GM19099 (cell line): ENCODE results near the gene PSMA5.

ENCODE experiments used
- POLR2A ChIP-seq: IDR thresholded peaks from 3 replicates; pipeline ENCODE4 v1.6.1; 2011; ENCODE audit warnings: low read depth; ENCODE audit not compliant: insufficient read length; ENCODE audit errors: extremely low read depth

PSMA5 gene

DNA sequence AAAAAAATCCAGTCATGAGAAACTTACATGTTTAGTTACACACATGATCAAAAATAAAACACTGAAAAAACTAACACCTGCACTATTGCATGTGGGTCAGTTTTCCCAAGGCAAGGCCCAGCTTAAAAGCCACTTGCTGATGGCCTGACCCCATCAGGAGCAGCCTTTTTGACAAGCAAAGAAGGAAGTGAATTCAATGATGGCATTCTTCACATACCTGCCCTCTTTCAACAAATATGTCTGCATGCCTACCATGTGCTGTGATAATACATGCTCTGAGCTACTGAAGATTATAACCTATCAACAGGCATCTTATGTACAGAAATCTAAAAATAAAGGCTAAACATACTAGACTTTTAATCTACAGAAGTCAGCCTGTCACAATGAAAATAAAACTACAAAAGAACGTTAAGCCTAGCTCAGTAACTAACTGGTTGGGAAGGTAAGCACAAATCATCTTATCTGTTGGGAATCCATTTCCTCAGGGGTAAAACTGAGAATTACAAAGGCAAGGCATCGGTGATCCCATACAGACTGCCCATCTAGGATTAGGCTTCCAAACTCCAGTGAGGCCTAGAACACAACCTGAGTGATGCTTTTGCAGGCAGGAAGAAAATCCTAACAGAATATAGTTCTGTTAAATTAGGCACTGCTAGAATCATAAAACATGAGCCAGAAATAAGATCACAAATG is 43.0 kb downstream of the PSMA5 start:
- no peak for TF ChIP-seq POLR2A

DNA sequence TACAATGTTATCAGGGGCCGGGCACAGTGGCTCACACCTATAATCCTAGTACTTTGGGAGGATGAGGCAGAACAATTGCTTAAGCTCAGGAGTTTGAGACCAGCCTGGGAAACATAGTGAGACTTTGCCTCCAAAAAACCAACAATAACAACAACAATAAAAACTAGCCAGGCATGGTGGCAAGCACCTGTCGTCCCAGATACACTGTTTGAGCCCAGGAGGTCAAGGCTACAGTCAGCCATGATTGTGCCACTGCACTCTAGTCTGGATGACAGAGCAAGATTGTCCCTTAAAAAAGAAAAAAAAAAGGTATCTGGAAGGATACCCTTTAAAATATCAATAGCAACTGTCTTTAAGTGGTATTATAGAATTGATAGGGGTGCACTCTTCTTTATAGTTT is 44.7 kb downstream of the PSMA5 start:
- TF ChIP-seq POLR2A: no peak

DNA sequence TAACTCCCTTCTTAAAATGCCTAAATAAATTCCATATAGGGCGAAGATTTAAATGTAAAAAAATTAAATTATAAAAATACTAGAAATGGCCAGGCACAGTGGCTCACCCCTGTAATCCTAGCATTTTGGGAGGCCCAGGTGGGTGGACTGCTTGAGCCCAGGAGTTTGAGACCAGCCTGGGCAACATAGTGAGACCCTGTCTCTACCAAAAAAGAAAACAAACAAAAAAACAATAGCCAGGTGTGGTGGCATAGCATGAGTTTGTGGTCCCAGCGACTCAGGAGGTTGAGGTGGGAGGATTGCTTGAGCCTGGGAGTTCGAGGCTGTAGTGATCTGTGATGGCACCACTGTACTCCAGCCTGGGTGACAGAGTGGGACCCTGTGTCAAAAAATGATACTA is 46.3 kb downstream of the PSMA5 start:
- no peak for TF ChIP-seq POLR2A

DNA sequence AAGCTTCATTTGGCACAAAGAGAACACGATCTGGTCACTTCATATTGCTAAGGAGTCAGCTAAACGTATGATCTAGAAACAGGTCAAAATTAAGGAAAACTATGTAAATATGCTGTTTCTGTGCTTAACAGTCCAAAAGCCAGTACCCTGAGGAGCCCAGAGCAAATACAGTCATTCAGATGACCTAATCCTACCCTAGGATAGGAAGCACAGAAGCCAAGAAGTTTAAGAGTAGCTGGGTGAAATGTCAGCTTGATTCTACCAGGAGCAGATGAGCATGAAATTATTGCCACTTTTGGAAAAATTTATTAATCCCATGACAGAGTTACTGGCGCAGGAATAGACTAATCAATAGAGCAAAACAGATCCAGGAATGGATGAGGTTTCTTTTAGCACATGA is 46.8 kb downstream of the PSMA5 start:
- no peak for TF ChIP-seq POLR2A

GRCh38 chr1:109377698-109378097 is 48.5 kb downstream of the PSMA5 start:
- no peak for TF ChIP-seq POLR2A

DNA sequence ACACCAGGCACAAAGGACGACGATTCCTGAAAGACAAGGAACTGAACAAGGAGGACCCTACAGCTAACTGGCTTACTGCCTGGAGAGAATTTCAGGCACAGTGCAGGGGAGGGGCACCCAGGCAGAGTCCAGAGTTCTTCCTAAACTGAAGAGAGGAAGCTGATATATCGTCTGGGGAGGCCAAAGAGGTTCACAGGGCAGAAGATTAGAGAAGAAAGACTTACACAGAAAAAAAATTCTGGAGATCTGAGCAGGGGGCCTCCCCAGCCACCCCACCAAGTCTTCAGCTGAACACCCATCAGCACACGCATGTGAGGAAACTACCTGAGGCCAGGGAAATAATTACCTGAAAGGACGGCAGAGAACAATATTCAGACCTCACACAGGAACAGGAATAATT is 53.1 kb downstream of the PSMA5 start:
- TF ChIP-seq POLR2A: no peak

DNA sequence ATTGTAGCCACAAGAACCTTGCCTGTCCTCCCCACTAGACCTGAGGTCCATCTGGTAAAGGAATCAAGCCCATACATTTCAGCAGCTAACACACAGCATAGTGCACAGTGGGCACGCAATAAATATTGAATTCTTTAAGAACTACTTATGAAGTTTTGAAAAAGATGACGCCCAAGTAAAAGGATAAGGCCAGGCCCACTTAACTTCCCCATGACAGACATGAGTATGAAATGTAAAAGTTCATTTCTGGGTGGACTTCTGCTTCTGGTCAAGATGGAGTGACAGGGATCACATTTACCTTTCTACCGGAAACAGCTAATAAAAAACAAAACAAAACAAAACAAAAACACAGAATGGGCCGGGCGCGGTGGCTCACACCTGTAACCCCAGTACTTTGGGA is 54.0 kb downstream of the PSMA5 start:
- no peak for TF ChIP-seq POLR2A

- TF ChIP-seq POLR2A: no peak
Measured at GRCh38 chr1:109371341-109371739, 54.9 kb downstream of the PSMA5 start.

GRCh38 chr1:109370712-109371340 is 55.4 kb downstream of the PSMA5 start:
- TF ChIP-seq POLR2A: no peak

DNA sequence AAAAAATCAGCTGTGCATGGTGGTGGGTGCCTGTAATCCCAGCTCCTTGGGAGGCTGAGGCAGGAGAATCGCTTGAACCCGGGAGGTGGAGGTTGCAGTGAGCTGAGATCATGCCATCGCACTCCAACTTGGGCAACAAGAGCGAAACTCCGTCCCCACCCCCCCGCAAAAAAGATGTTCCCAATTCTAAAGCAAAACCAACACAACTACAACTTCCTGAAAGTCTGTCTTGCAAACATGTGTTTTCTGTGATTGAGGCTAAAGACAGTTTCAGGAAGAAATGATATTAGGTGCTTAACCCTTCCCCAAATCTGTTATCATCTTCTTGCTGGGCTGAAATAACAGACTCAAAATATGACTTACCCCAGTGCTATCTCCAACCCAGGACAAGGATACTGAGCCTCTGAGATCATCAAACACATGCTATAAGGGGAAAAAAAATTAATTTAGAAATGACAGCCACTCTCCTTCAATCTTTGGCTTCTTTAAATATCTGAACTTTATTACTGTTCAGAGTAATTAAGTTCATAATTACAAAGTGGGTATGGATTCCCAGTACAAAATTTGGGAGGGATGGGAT is 57.0 kb downstream of the PSMA5 start:
- TF ChIP-seq POLR2A: no peak

GRCh38 chr1:109368464-109368863 is 57.8 kb downstream of the PSMA5 start:
- no peak for TF ChIP-seq POLR2A

- TF ChIP-seq POLR2A: no peak
Measured at GRCh38 chr1:109367626-109368025, 58.6 kb downstream of the PSMA5 start.

DNA sequence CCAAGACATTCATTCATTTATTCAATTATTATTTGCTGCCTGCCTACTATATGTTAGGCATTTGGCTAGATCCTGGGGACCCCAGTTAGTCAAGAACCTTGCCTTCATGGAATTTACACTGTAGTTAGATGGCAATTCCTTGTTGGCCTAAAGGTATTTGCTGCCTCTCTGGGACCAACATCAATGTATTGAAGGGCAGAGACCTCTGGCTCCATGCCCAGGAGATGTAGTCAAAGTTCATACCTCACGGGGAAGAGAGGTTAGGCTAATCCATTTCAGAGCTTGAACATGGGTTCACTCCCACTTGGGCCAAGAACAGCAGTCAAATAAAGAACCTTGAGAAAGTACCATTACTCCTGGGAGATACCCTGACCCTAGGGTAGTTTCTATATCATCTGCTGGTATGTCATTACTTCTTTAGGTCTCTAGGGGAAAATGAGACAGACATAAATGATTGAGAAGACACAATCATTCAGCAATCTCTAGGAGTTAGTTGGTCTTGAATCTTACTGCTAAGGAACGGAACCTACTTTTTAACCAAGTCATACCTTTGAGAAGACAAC is 60.5 kb downstream of the PSMA5 start:
- TF ChIP-seq POLR2A: no peak

DNA sequence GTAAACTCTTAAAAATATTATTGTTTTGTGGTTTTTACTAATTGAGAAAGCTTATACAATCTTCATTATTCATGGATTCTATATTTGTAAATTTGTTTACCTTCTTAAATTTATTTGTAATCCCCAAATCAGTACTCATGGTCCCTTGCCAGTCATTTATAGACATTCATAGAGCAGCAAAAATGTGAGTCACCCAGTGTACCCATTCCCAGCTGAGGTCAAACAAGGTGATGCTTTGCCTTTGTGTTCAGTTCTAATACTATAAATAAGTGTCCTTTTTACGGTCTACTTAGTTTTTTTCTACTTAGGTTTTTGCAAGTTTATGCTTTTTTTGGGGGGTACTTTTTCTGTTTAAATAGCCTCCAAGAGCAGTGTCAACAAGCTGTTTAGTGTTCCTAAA is 64.6 kb downstream of the PSMA5 start:
- no peak for TF ChIP-seq POLR2A

DNA sequence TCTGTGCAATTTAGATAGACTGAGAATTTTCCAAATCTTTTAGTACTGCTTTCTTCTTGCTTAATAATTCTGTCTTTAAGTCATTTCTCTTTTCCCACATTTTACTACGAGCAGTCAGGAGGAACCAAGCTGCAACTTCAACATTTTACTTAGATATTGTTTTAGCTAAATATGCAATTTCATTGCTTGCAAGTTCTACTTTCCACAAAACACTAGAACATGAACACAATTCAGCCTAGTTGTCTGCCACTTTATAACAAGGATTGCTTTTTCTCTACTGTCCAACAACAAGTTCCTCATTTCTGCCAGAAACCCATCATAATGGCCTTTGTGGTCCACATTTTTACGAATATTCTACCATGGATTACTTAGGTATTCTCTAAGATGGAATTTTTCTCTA is 65.2 kb downstream of the PSMA5 start:
- TF ChIP-seq POLR2A: no peak

DNA sequence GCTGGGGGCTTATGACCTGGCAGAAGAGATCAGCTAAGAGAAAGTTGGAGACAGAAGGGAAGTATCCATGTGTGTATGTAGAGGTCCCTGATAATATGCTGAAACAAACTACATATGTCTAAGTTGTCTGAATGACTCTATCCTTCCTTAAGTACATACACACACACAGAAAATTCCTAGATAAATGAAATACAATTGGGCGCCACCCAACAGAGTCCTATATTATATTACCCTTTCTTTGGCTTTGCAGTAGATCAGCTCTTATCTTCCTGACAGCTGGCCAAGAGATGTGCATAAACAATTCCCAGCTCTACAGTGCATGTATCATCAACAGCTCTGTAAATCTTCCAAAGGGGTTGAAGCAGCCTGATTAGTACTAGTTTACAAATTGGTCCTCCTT is 68.6 kb downstream of the PSMA5 start:
- no peak for TF ChIP-seq POLR2A
